ENCODE results near the gene RAD23B. TPM values are rescaled to one million over a fixed set of nuclear protein-coding genes. Genes with fewer than 3 reads are reported as not detected.

The RAD23B gene
- total and polyA plus RNA-seq, 2 of the 13 experiments (the other 11 are each of a cell fraction or from before 2014, with no cell fraction given) = 133 to 156 TPM

GRCh38 chr9:107367727-107368502 is 84.8 kb downstream of the RAD23B start (continued):
- TF ChIP-seq ZNF512B (CRISPR knock-in tag; IDR thresholded peaks at IDR 0.05; ENCODE audit: borderline replicate concordance) = peak; percentile 75; the same call in 1 of the 2 replicates
- TF ChIP-seq ZNF33B (CRISPR knock-in tag; IDR thresholded peaks at IDR 0.05) = no peak
- no peak for TF ChIP-seq ZNF180 (CRISPR knock-in tag; IDR thresholded peaks at IDR 0.05; ENCODE audit: borderline replicate concordance, low read depth)
- no peak for TF ChIP-seq MTERF4 (CRISPR knock-in tag; IDR thresholded peaks at IDR 0.05)
- TF ChIP-seq ZBTB25 (CRISPR knock-in tag; IDR thresholded peaks at IDR 0.05) = no peak
- TF ChIP-seq NFKB2 (CRISPR knock-in tag; IDR thresholded peaks at IDR 0.05; ENCODE audit: borderline replicate concordance) = no peak
- TF ChIP-seq ZNF441 (CRISPR knock-in tag; IDR thresholded peaks at IDR 0.05; ENCODE audit: borderline replicate concordance) = no peak
- no peak for TF ChIP-seq ZNF564 (CRISPR knock-in tag; IDR thresholded peaks at IDR 0.05)
- no peak for TF ChIP-seq TRIM24 (CRISPR knock-in tag; IDR thresholded peaks at IDR 0.05)
- no peak for TF ChIP-seq ZNF263 (CRISPR knock-in tag; IDR thresholded peaks at IDR 0.05)
- no peak for TF ChIP-seq TCF7 (IDR thresholded peaks at IDR 0.05; ENCODE audit: low read depth)
- TF ChIP-seq KDM6A (CRISPR knock-in tag; IDR thresholded peaks at IDR 0.05; ENCODE audit: low read depth) = no peak
- no peak for TF ChIP-seq FOXA1 (IDR thresholded peaks at IDR 0.05)
- peak; percentile 80 for TF ChIP-seq FOXA1 (CRISPR knock-in tag; IDR thresholded peaks at IDR 0.05)
- TF ChIP-seq KDM2A (CRISPR knock-in tag; IDR thresholded peaks at IDR 0.05; ENCODE audit: borderline replicate concordance, low read depth) = peak; percentile 35; the same call in 1 of the 2 replicates
- no peak for TF ChIP-seq ZNF615 (CRISPR knock-in tag; IDR thresholded peaks at IDR 0.05; ENCODE audit: borderline replicate concordance)
- TF ChIP-seq ELF4 (CRISPR knock-in tag; IDR thresholded peaks at IDR 0.05; ENCODE audit: borderline replicate concordance) = no peak
- TF ChIP-seq FOXO4 (CRISPR knock-in tag; conservative IDR thresholded peaks at IDR 0.05) = no peak
- TF ChIP-seq ZXDC (CRISPR knock-in tag; IDR thresholded peaks at IDR 0.05) = no peak
- TF ChIP-seq ZNF10 (CRISPR knock-in tag; IDR thresholded peaks at IDR 0.05; ENCODE audit: borderline replicate concordance, low read depth) = no peak
- TF ChIP-seq ZNF317 (CRISPR knock-in tag; IDR thresholded peaks at IDR 0.05) = 0 out of 2 replicates have a peak, but pooled peaks have one; percentile 54

All from HepG2 (cell line).